Left colon (tissue), 2 donors: ENCODE results near the gene UHRF2. TPM values are rescaled to one million over a fixed set of nuclear protein-coding genes. Genes with fewer than 3 reads are reported as not detected.
"Not testable (repeated sequence)": the region's sequence is repeated elsewhere in the genome, so short reads cannot be mapped to it uniquely, and the experiment has no call there.

Source experiments
- ATAC-seq: fragments of 200-7000 bp; cut with Tn5 transposase; one replicate; pipeline ENCODE4 v1.9.1; 2020; ENCODE audit warnings: mild to moderate bottlenecking, moderate library complexity
- DNase-seq, 2 donors: peaks; one replicate each; pipeline ENCODE4 v3.0.0-alpha.2; 2020
- intact Hi-C, 2 donors: fragments of 100-400 bp; cut with DNase I in 1 of 2; cut with micrococcal nuclease in 1 of 2; formaldehyde crosslinking; loops; one replicate each; pipeline versions ENCODE4 v1.11.2 to v1.14.0; 2022; cut with DNase I, micrococcal nuclease
- long read RNA-seq: library from polyadenylated mRNA; unstranded; transcript quantifications from one replicate; pipeline ENCODE4 v2.0.0, GENCODE V29; 2021
- total RNA-seq, 2 donors: library from RNA; stranded (reverse); fragmentation: NEBNext Ultra II Directional; extraction: Animal tissue kit (Norgen Biotek cat#: 25700); gene quantifications; one replicate each; pipeline ENCODE4 v1.2.1, GENCODE V29; 2021
- donor health status: DM: no; HTN: no; CAD: no.
- donor health status: DM: yes; HTN: yes; CAD: no.

Gene UHRF2, protein sequence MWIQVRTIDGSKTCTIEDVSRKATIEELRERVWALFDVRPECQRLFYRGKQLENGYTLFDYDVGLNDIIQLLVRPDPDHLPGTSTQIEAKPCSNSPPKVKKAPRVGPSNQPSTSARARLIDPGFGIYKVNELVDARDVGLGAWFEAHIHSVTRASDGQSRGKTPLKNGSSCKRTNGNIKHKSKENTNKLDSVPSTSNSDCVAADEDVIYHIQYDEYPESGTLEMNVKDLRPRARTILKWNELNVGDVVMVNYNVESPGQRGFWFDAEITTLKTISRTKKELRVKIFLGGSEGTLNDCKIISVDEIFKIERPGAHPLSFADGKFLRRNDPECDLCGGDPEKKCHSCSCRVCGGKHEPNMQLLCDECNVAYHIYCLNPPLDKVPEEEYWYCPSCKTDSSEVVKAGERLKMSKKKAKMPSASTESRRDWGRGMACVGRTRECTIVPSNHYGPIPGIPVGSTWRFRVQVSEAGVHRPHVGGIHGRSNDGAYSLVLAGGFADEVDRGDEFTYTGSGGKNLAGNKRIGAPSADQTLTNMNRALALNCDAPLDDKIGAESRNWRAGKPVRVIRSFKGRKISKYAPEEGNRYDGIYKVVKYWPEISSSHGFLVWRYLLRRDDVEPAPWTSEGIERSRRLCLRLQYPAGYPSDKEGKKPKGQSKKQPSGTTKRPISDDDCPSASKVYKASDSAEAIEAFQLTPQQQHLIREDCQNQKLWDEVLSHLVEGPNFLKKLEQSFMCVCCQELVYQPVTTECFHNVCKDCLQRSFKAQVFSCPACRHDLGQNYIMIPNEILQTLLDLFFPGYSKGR
- 10 to 100 TPM; 28.5 to 29.1 TPM for total RNA-seq
- long read RNA-seq, partial matches to known transcripts = 6 of 11 reads
- long read RNA-seq, other reads (novel, unspliced or antisense) = 5 of 11 reads

DNA sequence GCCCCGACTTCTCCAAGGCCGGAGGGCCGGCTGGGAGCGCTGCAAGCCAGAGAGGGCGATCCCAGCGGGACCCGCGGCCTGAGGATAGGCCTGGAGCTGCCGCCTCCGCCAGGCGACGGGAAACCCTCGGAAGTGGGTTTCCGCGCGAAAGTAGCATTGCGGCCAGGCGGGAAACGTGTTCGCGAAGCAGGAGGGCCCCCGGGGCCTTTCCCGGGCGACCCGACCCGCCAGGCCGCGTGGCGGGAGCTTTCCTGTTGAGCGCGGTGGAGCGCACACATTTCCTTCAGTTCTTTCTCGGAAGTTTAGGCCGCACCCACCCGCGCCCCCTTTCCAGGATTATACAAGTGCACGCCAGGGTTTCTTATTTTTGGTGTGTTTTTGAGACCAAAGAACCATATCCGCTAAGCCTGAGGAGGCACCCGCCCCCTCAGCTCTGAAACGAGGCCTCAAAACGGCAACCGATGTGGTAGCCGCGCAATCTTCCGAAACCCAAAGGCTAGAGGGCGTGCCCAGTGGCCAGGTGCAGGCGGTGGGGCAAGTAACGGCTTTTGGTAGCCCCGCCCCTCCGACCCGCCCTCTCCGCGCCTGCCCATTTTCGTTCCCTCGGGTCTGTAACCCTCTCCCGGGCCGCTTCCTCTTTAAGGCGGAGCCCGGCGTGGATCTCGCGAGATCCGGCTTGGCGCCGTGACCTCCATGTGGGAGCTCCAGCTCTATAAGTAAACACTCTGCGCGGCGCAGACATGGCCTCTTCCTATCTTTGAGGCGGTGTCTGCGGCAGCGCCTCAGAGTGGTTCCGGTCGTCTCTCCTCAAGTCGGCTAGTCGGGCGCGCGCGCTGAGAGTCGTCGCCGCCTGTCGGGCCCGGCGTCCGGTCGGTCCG lies at the start of gene UHRF2:
Gene UHRF2 (plus strand): TSS at position 713 of the 878 bp plus-strand sequence. CDS start 292 bp downstream, outside the sequence.
- intact Hi-C loops = no loop called here
- DNase-seq (peak; percentile 98 to 99), ATAC-seq (peak; percentile 94)

DNA sequence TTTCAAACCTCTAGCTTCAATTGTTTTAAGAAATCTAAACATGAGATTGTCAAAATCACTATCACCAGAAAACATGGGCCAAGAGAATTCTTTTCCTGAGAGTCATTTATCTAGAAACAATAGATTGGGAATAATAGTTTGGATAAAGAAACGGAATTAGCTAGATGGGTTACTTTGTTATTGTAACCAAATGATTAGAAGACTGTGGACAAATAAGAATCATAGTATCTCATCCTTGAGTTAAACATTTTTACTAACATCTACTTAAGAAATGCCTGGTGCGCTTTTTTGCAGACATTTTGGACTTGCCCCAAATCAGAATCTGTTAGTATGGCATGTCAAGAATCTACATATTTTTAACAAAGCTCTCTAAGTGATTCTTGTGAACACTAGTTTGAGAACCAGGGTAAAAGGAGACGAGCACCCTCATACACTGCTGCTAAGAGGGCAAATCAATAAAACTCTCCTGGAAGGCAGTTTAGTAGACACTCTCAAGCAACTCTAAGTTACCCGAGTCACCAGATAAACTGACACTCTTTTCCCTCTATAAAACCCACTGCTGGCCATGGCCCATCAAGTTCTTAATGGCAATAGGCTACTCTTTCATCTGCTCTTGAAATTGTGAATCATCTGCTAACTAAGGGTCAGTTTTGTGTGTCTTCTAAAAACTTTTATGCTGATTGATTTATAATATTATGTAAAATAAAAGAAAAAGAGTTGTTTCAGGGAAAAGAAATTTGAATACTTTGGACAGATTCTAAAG lies 45.7 kb upstream of the UHRF2 start:
- DNase-seq (no peak), ATAC-seq (no peak)
- intact Hi-C loops = no loop called here

DNA sequence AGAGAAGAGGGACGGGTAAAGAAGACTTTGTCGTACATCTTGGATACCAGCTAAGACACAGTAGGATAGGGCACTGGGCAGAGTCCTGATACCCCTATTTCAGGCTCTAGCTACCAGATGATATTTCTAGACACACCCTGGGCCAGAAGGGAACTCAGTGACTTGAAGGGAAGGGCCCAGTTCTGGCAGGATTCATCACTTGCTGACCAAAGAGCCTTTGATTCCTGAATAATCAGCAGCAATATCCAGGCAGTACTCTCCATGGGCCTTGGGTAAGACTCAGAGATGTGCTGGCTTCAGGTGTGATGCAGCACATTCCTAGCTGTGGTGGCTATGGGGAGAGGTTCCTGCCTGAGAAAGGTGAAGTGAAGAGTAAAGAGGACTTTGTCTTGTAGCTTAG lies 44.2 kb upstream of the UHRF2 start:
- intact Hi-C loops = no loop called here
- ATAC-seq (no peak), DNase-seq (no peak)

DNA sequence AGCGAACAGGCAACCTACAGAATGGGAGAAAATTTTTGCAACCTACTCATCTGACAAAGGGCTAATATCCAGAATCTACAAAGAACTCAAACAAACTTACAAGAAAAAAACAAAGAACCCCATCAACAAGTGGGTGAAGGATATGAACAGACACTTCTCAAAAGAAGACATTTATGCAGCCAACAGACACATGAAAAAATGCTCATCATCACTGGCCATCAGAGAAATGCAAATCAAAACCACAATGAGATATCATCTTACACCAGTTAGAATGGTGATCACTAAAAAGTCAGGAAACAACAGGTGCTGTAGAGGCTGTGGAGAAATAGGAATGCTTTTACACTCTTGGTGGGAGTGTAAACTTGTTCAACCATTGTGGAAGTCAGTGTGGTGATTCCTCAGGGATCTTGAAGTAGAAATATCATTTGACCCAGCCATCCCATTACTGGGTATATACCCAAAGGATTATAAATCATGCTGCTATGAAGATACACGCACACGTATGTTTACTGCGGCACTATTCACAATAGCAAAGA lies 31.5 kb upstream of the UHRF2 start:
- ATAC-seq, DNase-seq, intact Hi-C loops: not testable (repeated sequence)

DNA sequence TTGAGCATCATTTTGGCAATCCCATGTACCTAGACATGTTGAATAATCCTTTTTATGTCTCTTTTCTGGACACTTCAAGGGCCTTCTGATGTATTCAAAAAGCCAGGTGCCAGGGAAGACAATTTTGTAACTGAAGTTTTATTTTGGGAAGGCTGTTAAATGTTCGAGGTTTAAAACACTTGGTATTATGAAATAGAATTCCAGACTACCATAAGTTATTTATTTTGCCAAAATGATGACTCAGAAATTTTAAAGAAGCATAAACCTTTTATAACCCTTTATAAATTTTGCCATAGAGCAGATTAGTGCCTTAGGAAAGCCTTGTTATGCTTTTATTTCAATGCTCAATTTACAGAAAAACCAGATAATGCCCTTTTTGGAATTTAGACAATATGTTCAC lies 30.3 kb upstream of the UHRF2 start:
- no peak for ATAC-seq
- DNase-seq = no peak
- intact Hi-C loops = no loop called here

DNA sequence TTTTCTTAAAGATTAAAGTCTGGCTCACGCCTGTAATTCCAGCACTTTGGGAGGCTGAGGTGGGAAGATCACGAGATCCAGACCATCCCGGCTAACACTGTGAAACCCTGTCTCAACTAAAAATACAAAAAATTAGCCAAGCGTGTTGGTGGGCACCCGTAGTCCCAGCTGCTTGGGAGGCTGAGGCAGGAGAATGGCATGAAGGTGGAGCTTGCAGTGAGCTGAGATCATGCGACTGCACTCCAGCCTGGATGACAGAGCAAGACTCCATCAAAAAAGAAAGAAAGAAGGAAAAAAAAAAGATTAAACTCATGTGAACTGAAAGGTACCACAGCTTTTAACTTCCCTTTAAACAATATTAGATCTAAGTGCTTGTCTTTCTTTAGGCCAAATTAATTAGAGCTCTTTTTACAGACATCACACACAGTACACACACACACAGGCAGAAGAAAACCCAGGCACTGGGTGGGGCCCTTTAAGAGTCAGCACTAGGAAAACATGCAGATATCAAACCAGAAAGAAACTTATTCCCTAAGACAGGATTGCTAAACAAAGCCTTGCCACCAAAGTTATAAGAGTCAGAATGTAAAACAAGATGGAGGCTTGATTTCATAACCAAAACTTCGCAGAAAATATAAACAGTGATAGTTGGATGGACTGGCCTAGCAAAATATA lies 29.3 kb upstream of the UHRF2 start:
- ATAC-seq (no peak), DNase-seq (no peak)
- intact Hi-C loops = no loop called here

DNA sequence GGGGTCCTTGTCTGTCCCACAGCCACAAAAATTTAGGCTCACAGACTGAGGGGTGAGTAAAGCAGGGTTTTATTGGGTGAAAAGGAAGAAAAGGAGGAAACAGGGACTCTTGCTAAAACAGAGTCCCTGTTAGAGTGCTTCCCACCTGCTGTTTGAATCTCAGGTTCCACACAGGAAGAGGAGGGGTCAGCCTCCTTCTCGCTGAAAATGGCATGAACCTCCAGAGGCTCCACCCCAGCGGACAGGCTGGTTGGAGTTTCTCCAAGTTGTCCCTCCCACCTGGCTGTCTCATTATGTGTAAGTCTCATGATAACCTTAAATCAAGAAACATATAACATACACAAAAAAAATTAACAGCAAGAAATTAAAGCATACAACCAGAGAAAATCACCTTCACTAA lies 28.3 kb upstream of the UHRF2 start:
- intact Hi-C loops = no loop called here
- ATAC-seq = no peak
- no peak for DNase-seq

DNA sequence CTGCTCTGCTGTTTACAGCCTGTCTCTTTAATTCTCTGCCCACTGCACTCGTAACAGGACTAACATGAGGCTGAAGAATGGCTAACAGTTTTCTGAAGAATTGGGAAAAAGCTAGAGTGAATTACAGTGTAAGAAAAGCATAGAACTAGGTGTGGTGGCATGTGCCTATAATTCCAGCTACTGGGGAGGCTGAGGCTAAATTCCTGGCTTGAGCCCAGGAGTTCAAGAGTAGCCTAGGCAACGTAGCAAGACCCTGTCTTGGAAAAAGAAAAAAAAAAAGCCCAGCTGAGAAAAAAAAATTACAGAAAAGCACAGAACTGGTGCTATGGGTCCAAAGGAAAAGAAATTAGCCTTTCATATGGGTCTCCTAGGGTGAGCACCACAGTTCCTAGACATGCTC lies 13.9 kb upstream of the UHRF2 start:
- DNase-seq = no peak
- no peak for ATAC-seq
- intact Hi-C loops = no loop called here

DNA sequence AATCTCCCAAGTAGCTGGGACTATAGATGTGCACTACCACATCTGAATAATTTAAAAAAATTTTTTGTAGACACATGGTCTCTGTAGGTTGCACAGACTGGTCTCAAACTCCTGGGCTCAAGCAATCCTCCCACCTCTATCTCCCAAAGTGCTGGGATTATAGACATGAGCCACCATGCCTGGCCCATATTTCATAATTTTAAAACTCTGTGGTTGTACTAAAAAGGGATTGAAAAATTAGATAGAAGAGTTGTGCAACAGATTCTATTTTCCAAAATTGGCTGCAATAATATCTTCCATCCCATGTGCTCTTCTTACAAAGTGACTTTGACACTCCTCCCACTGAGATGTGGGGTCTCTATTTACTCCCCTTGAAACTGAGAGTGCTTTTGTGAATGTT lies 7.6 kb upstream of the UHRF2 start:
- DNase-seq (no peak), ATAC-seq (no peak)
- intact Hi-C loops = no loop called here

DNA sequence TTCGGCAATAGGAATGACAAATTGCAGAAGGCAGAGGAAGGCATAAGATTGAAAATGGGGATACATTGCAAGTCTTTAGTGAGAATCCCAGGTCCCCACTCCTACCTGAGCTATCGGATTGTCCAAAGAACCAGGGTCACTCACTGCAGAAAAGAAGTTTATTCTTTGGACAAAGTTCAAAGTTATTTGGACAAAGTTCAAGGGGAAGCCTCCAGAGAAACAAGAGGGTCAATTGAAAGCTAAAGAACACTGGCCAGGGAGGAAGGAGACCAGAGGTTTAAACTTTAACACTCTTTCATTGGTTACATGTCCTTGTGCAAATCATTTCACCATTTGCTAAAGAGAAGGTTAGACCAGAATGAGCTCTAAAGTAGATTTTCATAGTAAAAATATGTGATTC lies 5.2 kb upstream of the UHRF2 start:
- ATAC-seq = no peak
- intact Hi-C loops = no loop called here
- DNase-seq = no peak

DNA sequence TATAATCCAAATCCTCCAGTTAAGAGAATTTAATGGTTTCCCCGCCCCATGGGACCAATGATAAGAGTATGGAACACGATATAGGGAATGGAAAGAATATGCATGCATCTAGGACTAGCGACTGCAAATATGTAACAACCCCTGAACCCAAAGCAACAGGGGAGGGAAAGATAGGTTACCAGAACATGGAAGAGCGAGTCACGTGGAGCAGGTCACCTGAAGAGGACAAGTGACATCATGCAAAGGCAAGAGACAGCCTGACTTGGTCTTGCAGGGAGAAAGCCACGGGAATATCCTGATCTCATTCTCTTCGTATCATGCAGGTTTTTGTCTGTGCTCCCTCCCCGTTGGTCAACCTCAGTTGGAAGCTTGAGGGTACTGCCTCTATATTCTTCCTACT lies 4.7 kb upstream of the UHRF2 start:
- ATAC-seq = no peak
- no peak for DNase-seq
- intact Hi-C loops = no loop called here

DNA sequence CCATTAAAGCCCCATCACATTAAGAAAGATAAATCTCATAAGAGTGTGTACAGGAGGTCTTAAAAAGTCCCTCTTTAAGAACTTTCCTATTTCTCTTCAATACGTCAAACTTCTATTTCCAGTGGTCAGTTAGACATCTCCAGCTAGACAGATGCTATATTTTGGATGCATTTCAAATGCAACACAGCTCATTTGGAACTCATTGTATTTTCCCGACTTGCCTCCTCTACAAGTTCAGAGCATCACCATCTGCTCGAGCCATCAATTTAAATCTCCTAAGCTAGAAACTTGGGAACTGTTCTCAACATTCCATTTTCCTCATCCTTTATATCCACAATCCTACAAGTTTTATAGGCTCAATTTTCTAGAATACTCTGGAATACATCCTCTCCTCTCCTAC lies 3.2 kb upstream of the UHRF2 start:
- ATAC-seq (no peak), DNase-seq (no peak)
- intact Hi-C loops = no loop called here

DNA sequence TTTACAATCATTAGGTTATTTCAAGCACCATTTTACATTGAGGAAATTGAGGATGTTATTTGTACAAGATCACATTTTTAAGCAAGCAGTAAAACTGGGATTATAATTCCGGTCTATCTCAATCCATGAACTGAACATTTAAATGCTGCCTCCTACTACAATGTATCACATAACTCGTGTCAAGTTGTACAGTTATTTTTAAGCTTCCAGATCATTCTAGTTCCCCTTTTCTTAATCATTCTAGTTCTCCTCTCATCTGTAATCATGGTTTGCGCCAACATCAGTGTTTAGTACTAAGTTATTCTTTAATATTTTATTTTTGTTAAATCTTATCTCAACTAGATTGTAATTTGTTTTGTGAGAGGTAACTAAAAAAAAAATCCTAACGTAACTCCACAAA lies 2.4 kb upstream of the UHRF2 start:
- intact Hi-C loops = no loop called here
- ATAC-seq (no peak), DNase-seq (no peak)

DNA sequence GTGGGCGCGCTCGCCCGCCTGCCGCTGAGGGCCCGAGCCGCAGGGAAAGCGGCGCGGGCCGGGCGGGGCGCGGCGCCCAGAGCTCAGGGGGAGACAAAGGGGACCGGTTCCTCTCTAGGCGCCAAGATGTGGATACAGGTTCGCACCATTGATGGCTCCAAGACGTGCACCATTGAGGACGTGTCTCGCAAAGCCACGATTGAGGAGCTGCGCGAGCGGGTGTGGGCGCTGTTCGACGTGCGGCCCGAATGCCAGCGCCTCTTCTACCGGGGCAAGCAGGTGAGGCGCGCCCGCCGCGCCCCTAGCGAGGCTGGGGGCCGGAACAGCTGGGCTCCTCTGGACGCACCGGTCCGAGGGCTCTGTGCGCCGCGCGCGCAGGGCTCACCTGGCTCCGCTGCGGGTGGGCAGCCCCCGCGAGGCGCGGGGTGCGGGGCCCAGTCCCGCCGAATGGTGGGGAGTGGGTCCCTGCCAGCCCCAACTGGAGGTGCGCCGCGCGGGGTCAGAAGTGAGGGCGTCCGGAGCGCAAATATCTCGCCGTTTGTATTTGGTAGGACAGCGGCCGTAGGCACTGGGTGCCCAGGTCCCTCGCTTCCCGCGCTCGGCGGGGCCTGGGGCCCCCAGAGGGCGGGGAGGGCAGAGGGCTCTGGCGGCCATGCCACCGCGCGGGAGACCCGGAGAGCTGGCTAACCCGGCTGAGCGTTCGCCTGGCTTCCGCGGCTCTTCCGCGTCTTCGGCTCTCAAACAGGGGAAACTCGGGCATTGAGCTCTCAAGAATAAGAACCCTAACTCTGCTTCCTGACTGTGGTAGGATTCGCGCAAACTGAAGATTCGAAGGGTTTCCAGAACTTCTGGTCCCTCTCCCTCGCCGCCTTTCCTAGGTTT lies 607 bp downstream of the UHRF2 start:
- ATAC-seq (peak; percentile 65), DNase-seq (peak; percentile 29 to 66)
- intact Hi-C loops = no loop called here

DNA sequence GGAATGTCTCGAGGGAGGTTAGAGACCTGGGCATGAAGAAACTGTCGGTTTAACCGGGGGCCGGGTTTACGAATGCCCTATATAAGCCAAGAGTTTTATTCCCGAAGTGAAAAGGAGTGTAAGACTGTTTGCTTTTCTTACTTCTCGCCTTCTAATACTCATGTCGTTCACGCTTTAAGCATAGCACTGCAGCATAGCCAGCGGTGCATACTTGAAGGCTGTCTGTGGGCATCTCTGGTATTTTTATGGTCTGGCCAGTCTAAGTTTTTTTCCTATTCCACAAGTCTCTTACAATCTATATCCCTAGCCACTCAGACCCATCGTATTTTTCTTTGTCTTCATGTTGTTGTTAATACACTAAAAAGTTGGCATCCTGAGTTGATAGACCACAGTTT lies 1.2 kb downstream of the UHRF2 start:
- intact Hi-C loops = no loop called here
- DNase-seq (no peak), ATAC-seq (peak; percentile 26)

DNA sequence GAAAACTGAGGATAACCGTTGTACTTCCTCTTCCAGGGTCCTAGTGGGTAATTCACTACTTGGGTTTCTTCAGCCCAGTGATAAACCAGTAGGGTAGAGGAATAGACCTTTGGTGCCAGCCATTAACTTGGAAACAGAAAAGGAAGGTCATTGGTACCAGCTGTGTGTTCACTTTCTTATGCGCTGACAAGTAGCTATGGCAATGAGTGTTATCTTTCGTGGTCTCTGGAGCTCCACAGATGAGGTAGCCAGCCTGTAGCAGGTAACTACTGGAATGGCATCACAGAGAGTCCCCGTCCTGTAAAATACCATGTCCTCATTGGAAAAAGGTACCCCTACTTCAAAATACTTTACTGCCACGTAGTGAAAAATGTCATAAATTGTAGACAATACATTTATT lies 2.3 kb downstream of the UHRF2 start:
- DNase-seq = no peak
- intact Hi-C loops = no loop called here
- ATAC-seq = no peak

DNA sequence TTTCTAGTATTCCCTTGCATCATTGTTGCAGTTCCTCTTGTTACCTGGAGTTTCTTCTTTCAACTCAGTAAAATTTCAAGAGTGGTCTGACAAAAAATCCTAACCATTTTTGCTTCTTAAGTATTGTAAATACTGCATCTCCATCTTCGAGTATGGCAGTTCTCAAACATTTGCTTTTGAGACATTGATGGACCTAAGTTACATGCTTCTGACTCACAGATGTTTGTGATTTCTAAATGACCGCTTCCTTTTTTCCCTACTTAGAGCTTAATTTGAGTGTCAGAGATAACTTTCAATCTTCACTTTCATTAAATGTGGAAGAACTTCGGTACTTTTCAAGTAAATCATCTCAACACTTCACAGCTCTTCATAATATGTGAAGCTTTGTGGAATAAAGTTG lies 4.2 kb downstream of the UHRF2 start:
- ATAC-seq = no peak
- no peak for DNase-seq
- intact Hi-C loops = no loop called here
